H9 (cell line): ENCODE data around the gene CEP112. TPM values are rescaled to one million over a fixed set of nuclear protein-coding genes. Genes with fewer than 3 reads are reported as not detected.

Experiments
- DNase-seq: peaks from one replicate; pipeline ENCODE4 v3.0.0-alpha.2; 2017
- H2AFZ ChIP-seq: one replicate; pipeline ENCODE4 v1.6.1; 2013; ENCODE audit warnings: mild to moderate bottlenecking, low read length, control low read depth, moderate library complexity
- H2AK5ac ChIP-seq: 2 replicates; pipeline ENCODE4 v1.6.1; 2013; ENCODE audit warnings: low read length, control low read depth, mixed read lengths; ENCODE audit not compliant: insufficient read length
- H2BK120ac ChIP-seq: one replicate; pipeline ENCODE4 v1.6.1; 2013; ENCODE audit warnings: low read depth, mild to moderate bottlenecking, low read length, control low read depth, inconsistent platforms; ENCODE audit not compliant: poor library complexity, severe bottlenecking
- H2BK12ac ChIP-seq: 2 replicates; pipeline ENCODE4 v1.6.1; 2013; ENCODE audit warnings: low read length, control low read depth, mixed read lengths, low read depth; ENCODE audit not compliant: insufficient read length
- H2BK15ac ChIP-seq: 2 replicates; pipeline ENCODE4 v1.6.1; 2013; ENCODE audit warnings: low read depth, low read length, control low read depth
- H2BK20ac ChIP-seq: one replicate; pipeline ENCODE4 v1.6.1; 2013; ENCODE audit warnings: low read depth, mild to moderate bottlenecking, low read length, control low read depth, inconsistent platforms; ENCODE audit not compliant: poor library complexity, severe bottlenecking
- H2BK5ac ChIP-seq: 2 replicates; pipeline ENCODE4 v1.6.1; 2013; ENCODE audit warnings: low read length, control low read depth, mixed read lengths; ENCODE audit not compliant: insufficient read length
- H3K14ac ChIP-seq: 2 replicates; pipeline ENCODE4 v1.6.1; 2013; ENCODE audit warnings: low read length, control low read depth; ENCODE audit not compliant: insufficient read depth
- H3K18ac ChIP-seq: 2 replicates; pipeline ENCODE4 v1.6.1; 2013; ENCODE audit warnings: low read depth, mild to moderate bottlenecking, mixed read lengths, low read length, control low read depth; ENCODE audit not compliant: insufficient read length
- H3K23ac ChIP-seq: 2 replicates; pipeline ENCODE4 v1.6.1; 2013; ENCODE audit warnings: low read length, control low read depth, mixed read lengths, low read depth; ENCODE audit not compliant: insufficient read length
- H3K23me2 ChIP-seq: 2 replicates; pipeline ENCODE4 v1.6.1; 2013; ENCODE audit warnings: low read depth, mild to moderate bottlenecking, mixed read lengths, low read length, control low read depth; ENCODE audit not compliant: insufficient read length, poor library complexity, severe bottlenecking
- H3K27ac ChIP-seq: 2 replicates; pipeline ENCODE4 v1.5.1; 2013; ENCODE audit warnings: low read length, control low read depth, mixed read lengths, low read depth; ENCODE audit not compliant: insufficient read length
- H3K27me3 ChIP-seq: 2 replicates; pipeline ENCODE4 v1.6.1; 2013; ENCODE audit warnings: low read length, control low read depth, inconsistent platforms; ENCODE audit not compliant: insufficient read depth
- H3K4ac ChIP-seq: 2 replicates; pipeline ENCODE4 v1.6.1; 2013; ENCODE audit warnings: low read depth, mild to moderate bottlenecking, control low read depth, inconsistent platforms, low read length, moderate library complexity
- H3K4me1 ChIP-seq: 2 replicates; pipeline ENCODE4 v1.6.1; 2013; ENCODE audit warnings: low read length, control low read depth, inconsistent platforms; ENCODE audit not compliant: insufficient read depth
- H3K4me2 ChIP-seq: 2 replicates; pipeline ENCODE4 v1.6.1; 2013; ENCODE audit warnings: low read length, control low read depth, mixed read lengths; ENCODE audit not compliant: insufficient read length, insufficient read depth
- H3K56ac ChIP-seq: 2 replicates; pipeline ENCODE4 v1.6.1; 2013; ENCODE audit warnings: low read depth, mild to moderate bottlenecking, mixed read lengths, low read length, control low read depth; ENCODE audit not compliant: insufficient read length
- H3K79me1 ChIP-seq: 2 replicates; pipeline ENCODE4 v1.6.1; 2013; ENCODE audit warnings: low read depth, mild to moderate bottlenecking, moderate library complexity, low read length, control low read depth, inconsistent platforms; ENCODE audit not compliant: insufficient read depth, poor library complexity, severe bottlenecking
- H3K79me2 ChIP-seq: 2 replicates; pipeline ENCODE4 v1.6.1; 2013; ENCODE audit warnings: low read length, control low read depth, inconsistent platforms; ENCODE audit not compliant: insufficient read depth
- H3K9ac ChIP-seq: 2 replicates; pipeline ENCODE4 v1.6.1; 2013; ENCODE audit warnings: low read length, control low read depth, mixed read lengths; ENCODE audit not compliant: insufficient read length; ENCODE audit errors: extremely low read depth
- H3K9me3 ChIP-seq: one replicate; pipeline ENCODE4 v1.6.1; 2013; ENCODE audit warnings: low read depth, low read length, inconsistent platforms; ENCODE audit not compliant: control insufficient read depth
- H3T11ph ChIP-seq: one replicate; pipeline ENCODE4 v1.6.1; 2013; ENCODE audit warnings: mild to moderate bottlenecking, low read length, control low read depth, inconsistent platforms
- H4K20me1 ChIP-seq: one replicate; pipeline ENCODE4 v1.6.1; 2013; ENCODE audit not compliant: control insufficient read depth, insufficient read length, insufficient read depth
- H4K5ac ChIP-seq: 2 replicates; pipeline ENCODE4 v1.6.1; 2013; ENCODE audit warnings: low read depth, mild to moderate bottlenecking, mixed read lengths, low read length, control low read depth; ENCODE audit not compliant: insufficient read length
- H4K8ac ChIP-seq: replicated peaks from 2 replicates; pipeline ENCODE4 v1.6.1; 2013; ENCODE audit warnings: low read length, control low read depth, mixed read lengths, low read depth; ENCODE audit not compliant: insufficient read length
- H4K91ac ChIP-seq: 2 replicates; pipeline ENCODE4 v1.6.1; 2013; ENCODE audit warnings: low read depth, mild to moderate bottlenecking, moderate library complexity, mixed read lengths, low read length, control low read depth; ENCODE audit not compliant: insufficient read length
- H3K27ac Mint-ChIP-seq, 3 experiments: 2 replicates in 2 of 3; 3 replicates in 1 of 3; pipeline ENCODE4 v1.8.0; 2020 to 2021; ENCODE audit warnings: mixed read lengths in 3 of 3, mild to moderate bottlenecking in 1 of 3, moderate library complexity in 1 of 3
- H3K27me3 Mint-ChIP-seq: 2 replicates; pipeline ENCODE4 v1.8.0; 2021; ENCODE audit warnings: low read depth, mild to moderate bottlenecking, moderate library complexity, mixed read lengths
- H3K36me3 Mint-ChIP-seq, 3 experiments: 2 replicates in 2 of 3; 3 replicates in 1 of 3; pipeline ENCODE4 v1.8.0; 2020 to 2021; ENCODE audit warnings: low read depth in 3 of 3, mixed read lengths in 3 of 3; ENCODE audit not compliant: insufficient read depth in 1 of 3
- H3K4me1 Mint-ChIP-seq, 2 experiments: 2 replicates each; pipeline ENCODE4 v1.8.0; 2020; ENCODE audit warnings: mixed read lengths in 2 of 2
- H3K4me3 Mint-ChIP-seq, 2 experiments: 2 replicates in 1 of 2; 3 replicates in 1 of 2; pipeline ENCODE4 v1.8.0; 2020 to 2021; ENCODE audit warnings: mild to moderate bottlenecking in 2 of 2, mixed read lengths in 2 of 2, moderate library complexity in 1 of 2
- H3K9me3 Mint-ChIP-seq, 2 experiments: 2 replicates in 1 of 2; 3 replicates in 1 of 2; pipeline ENCODE4 v1.8.0; 2020; ENCODE audit warnings: mild to moderate bottlenecking in 2 of 2, mixed read lengths in 2 of 2, moderate library complexity in 1 of 2
- CTCF ChIP-seq: fragments of 200-600 bp; sonication (generic); conservative IDR thresholded peaks from 3 replicates; pipeline ENCODE4 v1.8.0; 2021; ENCODE audit warnings: antibody characterized with exemption, mild to moderate bottlenecking
- WGBS: extraction: QIAGEN DNeasy Blood & Tissue Kit; methylation state at CpG from one replicate; pipeline ENCODE4 v1.1.7; 2013; ENCODE audit warnings: missing lambda C conversion rate, low lambda C conversion rate, mixed read lengths; ENCODE audit not compliant: insufficient read length; ENCODE audit errors: extremely low coverage; 5-methylcytosine and 5-hydroxymethylcytosine counted together
- total RNA-seq: library from RNA; stranded (reverse); gene quantifications from 2 replicates; pipeline ENCODE4 v1.2.1, GENCODE V29; 2021

The CEP112 gene
- total RNA-seq, 1 experiment from 2014 or later: 5.4 TPM

GRCh38 chr17:65595071-65595656, 596.8 kb downstream of the CEP112 start:
- Histone ChIP-seq H3K56ac (no peak overlapping the region), H3T11ph (no peak overlapping the region), H2BK120ac (no peak overlapping the region), H4K8ac (no peak overlapping the region), H3K9ac (no peak overlapping the region), H3K18ac (no peak overlapping the region), H3K4me1 (peaks cover 12% of the 10 kb centered on the region; the same call in 1 of the 2 replicates), H3K9me3 (no peaks in the 10 kb centered on the region), H4K20me1 (no peaks in the 10 kb centered on the region), H2BK20ac (no peak overlapping the region), H3K23me2 (no peaks in the 10 kb centered on the region), H3K27me3 (peaks cover 2% of the 10 kb centered on the region; the same call in 1 of the 2 replicates), H3K4ac (no peak overlapping the region), H2BK15ac (no peak overlapping the region), H3K23ac (no peak overlapping the region), H3K27ac (no peak overlapping the region), H2BK12ac (no peak overlapping the region), H4K5ac (no peak overlapping the region), H2BK5ac (no peak overlapping the region), H2AK5ac (no peak overlapping the region), H4K91ac (no peak overlapping the region), H3K14ac (no peak overlapping the region), H3K79me2 (no peaks in the 10 kb centered on the region), H2AFZ (no peak overlapping the region), H3K4me2 (no peak overlapping the region), H3K79me1 (no peaks in the 10 kb centered on the region)
- Mint-ChIP-seq H3K9me3 (no peaks in the 10 kb centered on the region), H3K36me3 (no peaks in the 10 kb centered on the region; a peak in 1 of 7 replicates), H3K27me3 (peaks cover 8% of the 10 kb centered on the region), H3K27ac (peak overlapping the region in 1 of 3 experiments; percentile 80; a peak in 2 of 7 replicates), H3K4me3 (peak overlapping the region in 1 of 2 experiments; percentile 26; a peak in 1 of 5 replicates), H3K4me1 (peaks cover 42 to 43% of the 10 kb centered on the region in 2 experiments)
- no peak for TF ChIP-seq CTCF
- DNase-seq: no peak
- no CpG with 5 or more reads among the region's 4 CpGs for WGBS
